IMR-90 (cell line): ENCODE results near the gene AGAP1. TPM values are rescaled to one million over a fixed set of nuclear protein-coding genes. Genes with fewer than 3 reads are reported as not detected.

Experiments
- ATAC-seq: fragments of 200-7000 bp; cut with Tn5 transposase; 2 replicates; pipeline ENCODE4 v1.9.1; 2020; ENCODE audit warnings: low read depth, mild to moderate bottlenecking, moderate library complexity
- BruUV-seq: library from RNA; stranded (reverse); fragments of 400-500 nt; replicated peaks from 2 replicates; lab custom pipeline; 2021; lab: Mats Ljungman, UMichigan
- CTCF ChIA-PET: fragments of 300-600 bp; formaldehyde crosslinking; extraction: SDS; loops from one replicate; lab custom pipeline; 2021; ENCODE audit warnings: antibody characterized with exemption; lab: Yijun Ruan, JAX
- POLR2A ChIA-PET: fragments of 300-600 bp; sonication (Branson Sonifier 250); formaldehyde crosslinking; loops from one replicate; lab custom pipeline; 2022; ENCODE audit warnings: antibody characterized with exemption; ENCODE audit not compliant: unreplicated experiment; lab: Charles Lee
- DNase-seq: peaks from one replicate; pipeline ENCODE4 v3.0.0; 2013
- H2AFZ ChIP-seq: replicated peaks from 2 replicates; pipeline ENCODE3; 2013; ENCODE audit warnings: low read length, mild to moderate bottlenecking; ENCODE audit not compliant: poor library complexity
- H2AK5ac ChIP-seq: 2 replicates; pipeline ENCODE4 v1.6.1; 2013; ENCODE audit warnings: low read depth, low read length, inconsistent platforms
- H2AK9ac ChIP-seq: replicated peaks from 2 replicates; pipeline ENCODE3; 2013; ENCODE audit warnings: mild to moderate bottlenecking, low read depth, low read length, moderate library complexity; ENCODE audit not compliant: poor library complexity
- H2BK120ac ChIP-seq: 2 replicates; pipeline ENCODE4 v1.6.1; 2013; ENCODE audit warnings: low read depth, low read length, inconsistent platforms
- H2BK15ac ChIP-seq: 3 replicates; pipeline ENCODE4 v1.6.1; 2013; ENCODE audit warnings: low read depth, low read length, inconsistent platforms
- H2BK20ac ChIP-seq: 2 replicates; pipeline ENCODE4 v1.6.1; 2013; ENCODE audit warnings: low read depth, mild to moderate bottlenecking, inconsistent platforms, low read length, moderate library complexity
- H2BK5ac ChIP-seq: 2 replicates; pipeline ENCODE4 v1.6.1; 2013; ENCODE audit warnings: mild to moderate bottlenecking, low read depth, low read length, inconsistent platforms; ENCODE audit not compliant: poor library complexity, severe bottlenecking
- H3K14ac ChIP-seq: replicated peaks from 2 replicates; pipeline ENCODE4 v1.6.1; 2013; ENCODE audit warnings: low read depth, low read length, inconsistent platforms
- H3K18ac ChIP-seq: 2 replicates; pipeline ENCODE4 v1.6.1; 2013; ENCODE audit warnings: low read depth, low read length, control low read depth
- H3K23ac ChIP-seq: 2 replicates; pipeline ENCODE4 v1.6.1; 2013; ENCODE audit warnings: low read depth, low read length, inconsistent platforms
- H3K27ac ChIP-seq: 2 replicates; pipeline ENCODE4 v1.5.1; 2013; ENCODE audit warnings: mild to moderate bottlenecking, control low read depth, low read length; ENCODE audit not compliant: insufficient read depth
- H3K27me3 ChIP-seq: 2 replicates; pipeline ENCODE4 v1.6.1; 2013; ENCODE audit warnings: low read length; ENCODE audit not compliant: control insufficient read depth, insufficient read depth
- H3K36me3 ChIP-seq: 2 replicates; pipeline ENCODE4 v1.6.1; 2013; ENCODE audit warnings: low read length, mixed read lengths; ENCODE audit not compliant: control insufficient read depth, insufficient read depth
- H3K4ac ChIP-seq: 2 replicates; pipeline ENCODE4 v1.6.1; 2013; ENCODE audit warnings: low read depth, low read length, inconsistent platforms
- H3K4me1 ChIP-seq: 2 replicates; pipeline ENCODE4 v1.6.1; 2013; ENCODE audit warnings: low read length, mixed read lengths; ENCODE audit not compliant: control insufficient read depth, insufficient read depth
- H3K4me2 ChIP-seq: 2 replicates; pipeline ENCODE4 v1.6.1; 2013; ENCODE audit warnings: low read depth, mild to moderate bottlenecking, control low read depth, low read length, moderate library complexity
- H3K4me3 ChIP-seq: 2 replicates; pipeline ENCODE4 v1.5.1; 2013; ENCODE audit warnings: low read depth, mild to moderate bottlenecking, control low read depth, low read length, moderate library complexity; ENCODE audit not compliant: insufficient read depth
- H3K56ac ChIP-seq: 2 replicates; pipeline ENCODE4 v1.6.1; 2013; ENCODE audit warnings: low read length, inconsistent platforms; ENCODE audit not compliant: insufficient read depth; ENCODE audit errors: extremely low read depth
- H3K79me1 ChIP-seq, 2 experiments: 2 replicates each; pipeline ENCODE4 v1.6.1; 2013; ENCODE audit warnings: low read length in 2 of 2, inconsistent platforms in 1 of 2, low read depth in 1 of 2
- H3K9ac ChIP-seq: 2 replicates; pipeline ENCODE4 v1.6.1; 2013; ENCODE audit warnings: low read depth, low read length, control low read depth
- H3K9me1 ChIP-seq: 2 replicates; pipeline ENCODE4 v1.6.1; 2013; ENCODE audit warnings: low read length, inconsistent platforms; ENCODE audit not compliant: insufficient read depth
- H3K9me3 ChIP-seq: 2 replicates; pipeline ENCODE4 v1.6.1; 2013; ENCODE audit warnings: low read length; ENCODE audit not compliant: control insufficient read depth, insufficient read depth
- H4K20me1 ChIP-seq: 2 replicates; pipeline ENCODE4 v1.6.1; 2013; ENCODE audit warnings: low read length, inconsistent platforms; ENCODE audit not compliant: insufficient read depth
- H4K5ac ChIP-seq: 2 replicates; pipeline ENCODE4 v1.6.1; 2013; ENCODE audit warnings: mild to moderate bottlenecking, low read depth, low read length, control low read depth
- H4K8ac ChIP-seq, 2 experiments: 2 replicates each; pipeline ENCODE4 v1.6.1; 2013; ENCODE audit warnings: low read depth in 2 of 2, low read length in 2 of 2, control low read depth in 1 of 2, inconsistent platforms in 1 of 2
- H4K91ac ChIP-seq: 2 replicates; pipeline ENCODE4 v1.6.1; 2013; ENCODE audit warnings: low read depth, low read length, inconsistent platforms; ENCODE audit not compliant: insufficient read depth
- BHLHE40 ChIP-seq: fragments of 150-350 bp; IDR thresholded peaks from 2 replicates; pipeline ENCODE4 v1.6.1; 2016; ENCODE audit warnings: mild to moderate bottlenecking, low read depth, low read length
- CHD1 ChIP-seq: IDR thresholded peaks from 2 replicates; pipeline ENCODE4 v1.6.1; 2012; ENCODE audit warnings: low read depth, low read length, improper control_type of control experiment
- MAFK ChIP-seq: IDR thresholded peaks from 2 replicates; pipeline ENCODE4 v1.6.1; 2012; ENCODE audit warnings: low read depth, low read length, improper control_type of control experiment
- MXI1 ChIP-seq: IDR thresholded peaks from 2 replicates; pipeline ENCODE4 v1.6.1; 2012; ENCODE audit warnings: low read depth, mild to moderate bottlenecking, low read length, moderate library complexity, borderline replicate concordance
- WGBS, 2 experiments: methylation state at CpG; one replicate each; pipeline versions ENCODE4 v1.1.5 to v1.1.7; 2013; ENCODE audit warnings: missing lambda C conversion rate in 2 of 2; ENCODE audit not compliant: insufficient read length in 1 of 2; ENCODE audit errors: extremely low coverage in 2 of 2; 5-methylcytosine and 5-hydroxymethylcytosine counted together
- dilution Hi-C: fragments of 300-500 bp; cut with HindIII; formaldehyde crosslinking; loops from one replicate; pipeline ENCODE4 v1.14.3; 2018; ENCODE audit warnings: low sequenced_read_pairs; ENCODE audit not compliant: unreplicated experiment
- in situ Hi-C: fragments of 300-500 bp; cut with MboI; formaldehyde crosslinking; loops from 3 replicates; pipeline ENCODE4 v1.14.3; 2019; ENCODE audit warnings: low sequenced_read_pairs, inconsistent platforms, mixed read lengths
- intact Hi-C: fragments of 100-400 bp; cut with micrococcal nuclease; formaldehyde crosslinking; loops from 2 replicates; pipeline ENCODE4 v1.10.0; 2022
- polyA plus RNA-seq, 3 experiments: library from polyadenylated mRNA; depleted of rRNA; stranded (reverse); fragments of >200 nt; gene quantifications; 2 replicates each; pipeline ENCODE4 v1.2.3, GENCODE V29; 2012; ENCODE audit warnings: low replicate concordance in 1 of 3
- total RNA-seq: library from RNA; depleted of rRNA; stranded (reverse); fragments of >200 nt; gene quantifications from 2 replicates; pipeline ENCODE4 v1.2.3, GENCODE V29; 2012
- TF ChIP-seq, protein P1 (sequence below): fragments of 150-350 bp; IDR thresholded peaks from 2 replicates; pipeline ENCODE4 v1.6.1; 2017; ENCODE audit warnings: mild to moderate bottlenecking, antibody characterized with exemption, low read length, low read depth

Gene AGAP1
- total and polyA plus RNA-seq, 2 of the 4 experiments (the other 2 are of a cell fraction): 15.1 to 16.4 TPM

DNA sequence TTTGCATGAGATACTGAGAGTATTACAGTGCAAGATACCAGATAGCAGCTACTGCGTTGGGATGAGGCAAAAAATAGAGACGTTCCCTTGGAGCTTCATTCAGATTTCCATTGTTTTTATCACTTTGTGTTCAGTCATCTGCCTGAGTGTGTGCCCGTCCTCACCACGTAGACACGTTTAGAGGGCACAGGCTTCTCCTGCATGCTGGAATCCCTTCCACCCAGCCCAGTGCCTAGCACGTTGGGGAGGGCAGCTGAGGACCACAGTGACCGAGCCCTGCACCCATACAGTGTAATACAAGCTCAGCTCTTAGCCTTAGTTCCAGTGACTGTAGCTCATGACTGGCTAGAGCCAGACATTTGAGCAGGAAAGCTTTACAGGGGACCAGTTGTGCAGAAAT is 539.6 kb downstream of the AGAP1 start:
- Histone ChIP-seq H3K79me1 (no peaks in the 10 kb centered on the region), H3K4me2 (no peak overlapping the region), H3K27ac (no peak overlapping the region), H3K27me3 (no peaks in the 10 kb centered on the region), H2BK20ac (no peak overlapping the region), H2BK120ac (no peak overlapping the region), H4K5ac (no peak overlapping the region), H2AFZ (no peak overlapping the region), H3K36me3 (peaks cover 2% of the 10 kb centered on the region), H3K56ac (no peak overlapping the region), H3K4me3 (no peak overlapping the region), H2AK5ac (no peak overlapping the region), H3K9me3 (no peaks in the 10 kb centered on the region), H4K20me1 (no peaks in the 10 kb centered on the region; the same call in 1 of the 2 replicates), H3K18ac (no peak overlapping the region), H3K9ac (no peak overlapping the region), H3K23ac (no peak overlapping the region), H3K4ac (no peak overlapping the region), H2AK9ac (no peak overlapping the region), H3K4me1 (no peaks in the 10 kb centered on the region), H3K9me1 (no peaks in the 10 kb centered on the region; the same call in 1 of the 2 replicates), H2BK15ac (no peak overlapping the region), H2BK5ac (no peak overlapping the region), H4K91ac (no peak overlapping the region), H3K14ac (no peak overlapping the region), H4K8ac (no peak overlapping the region)
- in situ Hi-C loops: no loop called here
- WGBS, 2 experiments: no CpG with 5 or more reads among the region's 7 CpGs
- CTCF ChIA-PET: no interaction called here
- no peak for TF ChIP-seq BHLHE40
- TF ChIP-seq MAFK: no peak
- TF ChIP-seq, protein P1, sequence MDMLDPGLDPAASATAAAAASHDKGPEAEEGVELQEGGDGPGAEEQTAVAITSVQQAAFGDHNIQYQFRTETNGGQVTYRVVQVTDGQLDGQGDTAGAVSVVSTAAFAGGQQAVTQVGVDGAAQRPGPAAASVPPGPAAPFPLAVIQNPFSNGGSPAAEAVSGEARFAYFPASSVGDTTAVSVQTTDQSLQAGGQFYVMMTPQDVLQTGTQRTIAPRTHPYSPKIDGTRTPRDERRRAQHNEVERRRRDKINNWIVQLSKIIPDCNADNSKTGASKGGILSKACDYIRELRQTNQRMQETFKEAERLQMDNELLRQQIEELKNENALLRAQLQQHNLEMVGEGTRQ: no peak
- TF ChIP-seq MXI1: no peak
- no peak for TF ChIP-seq CHD1
- dilution Hi-C loops: no loop called here
- no peak for DNase-seq
- no TSS peak for BruUV-seq
- ATAC-seq: no peak
- POLR2A ChIA-PET: no interaction called here
- intact Hi-C loops: no loop called here
